ENCODE measurements around the gene USP21.

Gene USP21

GRCh38 chr1:161127649-161128048, 31.7 kb upstream of the USP21 start:
- TF ChIP-seq CTCF (IDR thresholded peaks at IDR 0.05; ENCODE audit: borderline replicate concordance, control extremely low read depth, extremely low read depth, insufficient read depth, missing control alignments) = no peak
- DNase-seq (ENCODE audit: low spot score) = no peak
- in situ Hi-C loops (cut with MboI; ENCODE audit: low sequenced_read_pairs, unreplicated experiment) = no loop called here

- no peak for TF ChIP-seq CTCF (IDR thresholded peaks at IDR 0.05; ENCODE audit: borderline replicate concordance, control extremely low read depth, extremely low read depth, insufficient read depth, missing control alignments)
- in situ Hi-C loops (cut with MboI; ENCODE audit: low sequenced_read_pairs, unreplicated experiment) = no loop called here
These were observed 30.5 kb upstream of the USP21 start for GRCh38 chr1:161128591-161129420.

GRCh38 chr1:161130266-161130665, 29.0 kb upstream of the USP21 start:
- TF ChIP-seq CTCF (IDR thresholded peaks at IDR 0.05; ENCODE audit: borderline replicate concordance, control extremely low read depth, extremely low read depth, insufficient read depth, missing control alignments) = no peak
- in situ Hi-C loops (cut with MboI; ENCODE audit: low sequenced_read_pairs, unreplicated experiment) = no loop called here
- no peak for DNase-seq (ENCODE audit: low spot score)

More at GRCh38 chr1:161128591-161129420, 30.5 kb upstream of the USP21 start:
- no peak for DNase-seq (ENCODE audit: low spot score)

- in situ Hi-C loops (cut with MboI; ENCODE audit: low sequenced_read_pairs, unreplicated experiment) = no loop called here
- no peak for DNase-seq (ENCODE audit: low spot score)
- no peak for TF ChIP-seq CTCF (IDR thresholded peaks at IDR 0.05; ENCODE audit: borderline replicate concordance, control extremely low read depth, extremely low read depth, insufficient read depth, missing control alignments)
These were observed 27.5 kb upstream of the USP21 start for GRCh38 chr1:161131523-161132409.

- no peak for TF ChIP-seq CTCF (IDR thresholded peaks at IDR 0.05; ENCODE audit: borderline replicate concordance, control extremely low read depth, extremely low read depth, insufficient read depth, missing control alignments)
- in situ Hi-C loops (cut with MboI; ENCODE audit: low sequenced_read_pairs, unreplicated experiment) = no loop called here
- DNase-seq (ENCODE audit: low spot score) = peak; percentile 94
These were observed 26.7 kb upstream of the USP21 start, which contains the start of gene DEDD for GRCh38 chr1:161132410-161133219. TSS of gene DEDD (minus strand) at chr1:161132667. CDS start at chr1:161124462, 8,205 bp downstream.

Measured in GM13976 (cell line).